ENCODE measurements around the gene URM1.
"Not testable (repeated sequence)": the region's sequence is repeated elsewhere in the genome, so short reads cannot be mapped to it uniquely, and the experiment has no call there.

URM1 gene

GRCh38 chr9:128370752-128371629, at the start of gene URM1:
TSS of gene URM1 (plus strand) at chr9:128371374. CDS start at chr9:128371381, 7 bp downstream.
- DNase-seq (ENCODE audit: low read depth), result peak; percentile 97

GRCh38 chr9:128321879-128322403, 49.2 kb upstream of the URM1 start:
- DNase-seq (ENCODE audit: low read depth), result no peak

GRCh38 chr9:128322404-128323211, 48.6 kb upstream of the URM1 start, which contains the start of the genes COQ4 and TRUB2:
TSS of gene COQ4 (plus strand) at chr9:128322839. CDS start at chr9:128322859, 20 bp downstream.
TSS of gene TRUB2 (minus strand) at chr9:128322447. CDS start at chr9:128322408, 39 bp downstream.
- DNase-seq (ENCODE audit: low read depth), result peak; percentile 89

GRCh38 chr9:128323212-128323730, 47.9 kb upstream of the URM1 start:
- DNase-seq (ENCODE audit: low read depth), result no peak

- no peak for DNase-seq (ENCODE audit: low read depth)
These were observed 47.4 kb upstream of the URM1 start for GRCh38 chr9:128323791-128324190.

DNA sequence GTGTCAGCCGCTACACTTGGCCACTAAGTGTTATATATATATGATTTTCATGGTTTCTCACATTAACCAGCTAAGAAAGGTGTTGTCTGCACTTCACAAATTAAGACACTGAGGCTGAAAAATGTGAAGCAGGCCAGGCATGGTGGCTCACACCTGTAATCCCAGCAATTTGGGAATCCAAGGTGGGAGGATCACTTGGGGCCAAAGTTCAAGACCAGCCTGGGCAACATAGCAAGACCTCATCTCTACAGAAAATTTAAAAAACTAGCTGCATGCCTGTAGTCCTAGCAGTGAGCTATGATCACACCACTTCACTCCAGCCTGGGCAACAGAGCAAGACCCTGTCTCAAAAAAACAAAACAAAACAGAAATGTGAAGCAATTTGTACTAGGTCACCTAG, 46.8 kb upstream of the URM1 start:
- no peak for DNase-seq (ENCODE audit: low read depth)

DNA sequence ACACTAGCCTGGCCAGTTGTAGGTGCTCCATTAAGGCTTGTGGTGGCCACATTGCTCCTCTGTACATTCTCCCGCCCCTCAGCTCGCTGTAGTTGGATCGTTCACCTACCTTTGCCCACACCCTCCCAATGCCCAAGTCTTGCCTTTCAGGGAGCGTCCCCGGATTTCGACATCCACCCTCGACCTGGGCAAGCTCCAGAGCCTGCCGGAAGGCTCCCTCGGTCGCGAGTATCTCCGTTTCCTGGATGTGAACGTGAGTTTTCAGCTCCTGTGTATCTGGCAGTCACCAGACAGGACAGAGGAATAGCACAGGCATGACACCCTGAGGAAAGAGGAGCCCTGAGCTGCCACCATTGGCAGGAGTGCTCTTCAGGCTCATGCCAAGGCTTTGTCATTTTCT, 45.5 kb upstream of the URM1 start:
- DNase-seq (ENCODE audit: low read depth), result no peak

- DNase-seq (ENCODE audit: low read depth), result no peak
These were observed 37.7 kb upstream of the URM1 start for GRCh38 chr9:128333451-128333869.

DNA sequence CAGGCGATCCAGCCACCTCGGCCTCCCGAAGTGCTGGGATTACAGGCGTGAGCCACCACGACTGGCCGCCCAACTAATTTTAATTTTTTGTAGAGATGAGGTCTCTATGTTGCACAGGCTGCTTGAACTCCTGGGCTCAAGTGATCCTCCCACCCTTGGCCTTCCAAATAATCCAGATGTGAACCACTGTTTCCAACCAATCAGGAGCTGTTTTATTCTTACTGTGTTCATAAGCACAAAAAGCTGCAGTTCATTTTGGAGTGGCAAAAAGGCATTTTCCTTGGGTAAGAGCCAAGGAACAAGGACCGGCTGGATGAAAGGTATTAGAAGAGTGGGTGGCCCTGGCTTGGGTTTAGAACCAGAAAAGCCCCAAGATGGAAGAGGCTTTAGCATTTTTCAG, 36.0 kb upstream of the URM1 start:
- DNase-seq (ENCODE audit: low read depth), result no peak

DNA sequence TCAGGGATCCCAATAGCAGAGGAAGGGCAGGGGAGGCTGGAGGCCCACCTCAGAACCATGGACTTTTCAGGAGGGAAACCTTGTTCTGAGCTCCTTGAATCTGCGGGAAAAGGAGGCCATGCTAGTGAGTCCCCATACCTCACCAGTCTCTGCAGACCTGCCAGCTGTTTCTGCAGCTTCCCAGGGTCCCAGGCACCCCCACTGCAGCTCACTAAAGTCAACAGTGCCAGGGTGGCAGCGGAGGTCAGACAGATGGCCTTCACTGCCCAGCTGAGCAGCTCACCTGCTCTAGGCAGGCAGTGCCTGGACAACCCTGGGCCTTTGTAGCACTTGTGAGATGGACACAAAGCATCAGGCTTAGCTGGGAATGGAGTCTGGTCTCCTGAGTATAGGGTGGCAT, 35.3 kb upstream of the URM1 start:
- no peak for DNase-seq (ENCODE audit: low read depth)

- DNase-seq (ENCODE audit: low read depth), result no peak
These were observed 33.2 kb upstream of the URM1 start for GRCh38 chr9:128337936-128338335.

DNA sequence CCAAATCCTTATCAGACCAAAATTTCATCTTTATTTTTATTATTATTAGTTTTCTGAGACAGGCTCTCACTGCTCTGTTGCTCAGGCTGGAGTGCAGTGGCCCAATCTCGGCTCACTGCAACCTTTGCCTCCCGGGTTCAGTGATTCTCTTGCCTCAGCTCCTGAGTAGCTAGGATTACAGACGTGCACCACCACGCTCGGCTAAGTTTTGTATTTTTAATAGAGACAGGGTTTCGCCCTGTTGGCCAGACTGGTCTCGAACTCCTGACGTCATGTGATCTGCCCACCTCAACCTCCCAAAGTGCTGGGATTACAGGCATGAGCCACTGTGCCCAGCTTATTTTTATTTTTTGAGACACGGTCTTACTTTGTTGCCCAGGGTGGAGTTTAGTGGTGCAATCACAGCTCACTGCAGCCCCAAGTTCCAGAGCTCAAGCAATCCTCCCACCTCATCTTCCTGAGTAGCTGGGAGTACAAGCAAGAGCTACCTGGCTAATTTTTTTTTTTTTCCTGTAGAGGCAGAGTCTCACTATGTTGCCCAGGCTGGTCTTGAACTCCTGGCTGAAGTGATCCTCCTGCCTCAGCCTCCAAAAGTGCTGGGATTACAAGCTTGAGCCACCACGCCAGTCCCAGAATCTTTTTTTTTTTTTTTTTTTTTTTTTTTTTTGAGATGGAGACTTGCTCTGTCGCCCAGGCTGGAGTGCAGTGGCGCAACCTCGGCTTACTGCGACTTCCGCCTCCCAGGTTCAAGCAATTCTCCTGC, 32.1 kb upstream of the URM1 start:
- DNase-seq (ENCODE audit: low read depth), result not testable (repeated sequence)

- peak; percentile 80 for DNase-seq (ENCODE audit: low read depth)
These were observed 31.1 kb upstream of the URM1 start, which contains the start of gene SLC27A4 for GRCh38 chr9:128339761-128340690. TSS of gene SLC27A4 (plus strand) at chr9:128340527. CDS start at chr9:128343133, 2,606 bp downstream.

- DNase-seq (ENCODE audit: low read depth), result no peak
These were observed 30.3 kb upstream of the URM1 start for GRCh38 chr9:128340691-128341434.

- peak; percentile 57 for DNase-seq (ENCODE audit: low read depth)
These were observed 29.7 kb upstream of the URM1 start for GRCh38 chr9:128341435-128341849.

DNA sequence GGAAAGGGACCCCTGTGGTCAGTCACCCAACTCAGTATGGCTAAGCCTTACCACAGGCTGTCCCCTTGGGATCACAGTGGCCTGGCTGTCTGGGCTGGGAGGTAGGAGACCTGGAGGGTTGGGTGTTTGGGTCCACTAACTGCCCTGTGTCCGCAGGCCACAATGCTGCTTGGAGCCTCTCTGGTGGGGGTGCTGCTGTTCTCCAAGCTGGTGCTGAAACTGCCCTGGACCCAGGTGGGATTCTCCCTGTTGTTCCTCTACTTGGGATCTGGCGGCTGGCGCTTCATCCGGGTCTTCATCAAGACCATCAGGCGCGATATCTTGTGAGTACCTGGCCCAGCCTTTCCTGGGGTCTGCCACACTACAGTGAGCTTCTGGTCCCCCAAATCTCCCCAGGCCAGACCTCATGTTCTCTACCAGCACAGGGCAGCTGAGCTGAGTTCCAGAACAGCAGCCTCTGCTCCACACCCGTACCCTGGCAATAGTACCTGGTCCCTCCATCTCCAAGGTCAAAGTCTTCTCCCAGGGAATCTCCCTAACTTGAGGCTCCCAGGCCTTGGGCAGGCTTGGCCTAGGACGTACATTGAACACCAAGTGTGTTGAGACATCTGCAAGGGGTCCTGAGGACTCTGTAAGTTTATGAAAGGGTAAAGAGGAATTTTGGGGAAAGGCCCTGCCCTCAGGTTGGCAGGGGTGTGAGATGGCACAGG, 28.0 kb upstream of the URM1 start:
- DNase-seq (ENCODE audit: low read depth), result no peak

GRCh38 chr9:128343855-128344254, 27.3 kb upstream of the URM1 start:
- no peak for DNase-seq (ENCODE audit: low read depth)

DNA sequence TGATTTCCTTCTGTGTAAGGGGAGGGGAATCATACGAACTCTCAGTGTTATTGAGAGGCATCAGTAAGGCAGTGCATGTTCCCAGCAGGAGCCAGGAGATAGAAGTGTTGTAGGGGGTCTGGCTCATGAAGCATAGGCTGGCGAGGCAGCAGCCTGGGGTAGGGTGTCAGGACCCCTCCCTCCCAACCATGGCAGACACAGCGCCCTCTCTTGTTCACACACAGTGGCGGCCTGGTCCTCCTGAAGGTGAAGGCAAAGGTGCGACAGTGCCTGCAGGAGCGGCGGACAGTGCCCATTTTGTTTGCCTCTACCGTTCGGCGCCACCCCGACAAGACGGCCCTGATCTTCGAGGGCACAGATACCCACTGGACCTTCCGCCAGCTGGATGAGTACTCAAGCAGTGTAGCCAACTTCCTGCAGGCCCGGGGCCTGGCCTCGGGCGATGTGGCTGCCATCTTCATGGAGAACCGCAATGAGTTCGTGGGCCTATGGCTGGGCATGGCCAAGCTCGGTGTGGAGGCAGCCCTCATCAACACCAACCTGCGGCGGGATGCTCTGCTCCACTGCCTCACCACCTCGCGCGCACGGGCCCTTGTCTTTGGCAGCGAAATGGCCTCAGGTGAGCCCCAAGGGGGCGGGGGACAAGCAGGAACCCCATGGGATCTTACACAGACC, 26.1 kb upstream of the URM1 start:
- DNase-seq (ENCODE audit: low read depth), result no peak
